ELF-1 (cell line): ENCODE data around the gene KLF12.

Source experiments
- DNase-seq: peaks from one replicate; pipeline ENCODE4 v3.0.0-alpha.2; 2016; ENCODE audit warnings: low read depth, low spot score

KLF12 gene

GRCh38 chr13:74135326-74136083 lies 1.3 kb upstream of the KLF12 start:
- peak; percentile 72 for DNase-seq

GRCh38 chr13:74134777-74135325 lies 647 bp upstream of the KLF12 start:
- peak; percentile 53 for DNase-seq

- DNase-seq, result peak; percentile 72
These were observed 475 bp downstream of the KLF12 start for GRCh38 chr13:74133657-74134201.

DNA sequence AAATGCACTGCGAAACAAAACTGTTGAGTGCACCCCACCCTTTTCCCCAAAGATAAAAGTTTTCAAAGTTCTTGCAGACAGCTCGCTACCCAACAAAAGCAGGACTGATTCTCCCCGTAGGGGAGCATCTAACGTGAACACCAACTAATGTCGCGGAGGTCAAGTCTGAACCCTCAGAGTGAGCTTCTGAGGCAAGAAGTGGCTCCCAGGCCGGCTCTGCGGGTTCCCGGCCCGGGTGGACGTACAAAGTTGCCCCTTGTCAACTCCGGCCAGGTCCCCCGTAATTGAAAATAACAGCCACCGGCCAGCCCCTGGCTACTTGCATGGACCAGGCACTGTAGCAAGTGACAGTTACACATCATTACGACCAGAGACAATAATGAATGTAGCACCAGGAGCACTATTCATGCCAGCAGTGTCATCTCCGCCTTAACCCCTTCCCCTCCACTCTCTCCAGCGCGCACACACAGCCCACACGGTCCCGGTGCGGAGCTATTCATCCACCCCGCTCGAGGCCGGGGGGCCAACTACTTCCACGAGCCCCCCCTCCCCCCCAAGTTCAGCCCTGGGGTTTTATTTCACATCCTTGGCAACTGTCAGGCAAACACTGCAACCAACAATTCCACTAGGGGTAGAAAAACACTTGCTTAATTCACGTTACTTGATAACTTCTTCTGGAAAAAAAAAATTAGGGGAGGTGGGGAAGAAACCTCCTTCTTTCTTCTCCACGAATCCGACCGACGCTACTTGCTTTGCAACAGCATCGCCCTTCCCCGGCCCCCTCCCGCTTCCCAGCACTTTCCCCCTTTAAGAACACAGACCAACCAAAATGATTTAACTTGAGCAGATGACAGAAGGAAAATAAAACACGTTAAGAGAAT lies 1.2 kb downstream of the KLF12 start:
- peak; percentile 42 for DNase-seq

- no peak for DNase-seq
These were observed 1.9 kb downstream of the KLF12 start for GRCh38 chr13:74132152-74132775.

DNA sequence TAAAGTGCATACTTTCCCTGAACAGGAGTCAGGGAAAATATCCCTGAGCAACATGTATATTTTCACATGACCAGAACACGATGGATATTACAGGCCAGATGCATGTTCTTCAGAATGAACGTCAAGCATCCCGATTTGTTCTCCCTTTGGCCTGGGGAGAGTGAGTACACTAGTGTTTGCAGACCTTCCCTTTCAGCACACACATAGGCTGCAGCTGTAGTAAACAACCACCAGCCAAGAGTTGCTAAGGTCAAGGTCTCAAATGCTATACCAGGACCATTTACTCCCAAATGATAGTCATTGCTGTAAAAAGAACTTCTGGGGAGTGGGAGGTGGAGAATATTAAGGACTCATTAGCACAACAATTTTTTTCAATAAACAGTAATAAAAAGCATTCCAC lies 3.0 kb downstream of the KLF12 start:
- no peak for DNase-seq

GRCh38 chr13:74129500-74130191 lies 4.6 kb downstream of the KLF12 start:
- DNase-seq, result no peak

- DNase-seq, result no peak
These were observed 5.9 kb downstream of the KLF12 start for GRCh38 chr13:74128156-74128767.

GRCh38 chr13:74118328-74118727 lies 15.9 kb downstream of the KLF12 start:
- no peak for DNase-seq

DNA sequence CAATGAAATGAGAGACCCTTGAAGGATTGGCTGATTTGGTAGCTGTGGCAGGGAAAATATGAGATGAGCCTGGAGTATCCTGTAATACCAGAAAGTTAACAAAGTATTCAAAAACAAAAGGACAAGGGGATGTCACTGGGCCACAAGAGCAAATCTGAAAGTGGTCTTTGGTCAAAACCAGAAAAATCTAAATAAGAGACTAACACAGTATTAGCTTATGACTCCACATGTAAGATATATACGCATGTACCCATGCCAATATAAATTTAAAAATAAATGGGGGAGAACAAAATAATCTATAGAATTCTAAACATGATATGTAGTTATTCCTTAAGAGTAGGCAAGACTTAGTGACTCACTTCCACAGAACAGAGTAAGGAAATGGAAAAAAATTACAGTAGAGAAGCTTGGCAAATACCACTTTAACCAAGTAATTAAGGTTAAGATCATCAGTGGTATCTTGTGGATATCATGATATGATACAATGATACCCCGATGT lies 16.9 kb downstream of the KLF12 start:
- no peak for DNase-seq

DNA sequence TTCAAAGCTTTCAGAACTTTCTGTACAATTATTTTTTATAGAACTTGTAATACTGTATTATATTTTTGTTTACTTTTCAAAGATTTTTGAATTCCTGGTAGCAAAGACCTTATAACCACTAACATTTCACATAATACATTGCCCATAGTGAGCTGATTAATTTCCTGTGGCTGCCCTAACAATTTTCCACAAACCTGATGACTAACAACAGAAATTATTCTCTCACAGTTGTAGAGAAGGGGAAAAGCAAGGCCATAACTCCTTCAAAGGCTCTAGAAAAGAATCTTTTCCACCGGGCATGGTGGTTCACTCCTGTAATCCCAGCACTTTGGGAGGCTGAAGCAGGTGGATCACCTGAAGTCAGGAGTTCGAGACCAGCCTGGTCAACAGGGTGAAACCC lies 19.1 kb downstream of the KLF12 start:
- no peak for DNase-seq

DNA sequence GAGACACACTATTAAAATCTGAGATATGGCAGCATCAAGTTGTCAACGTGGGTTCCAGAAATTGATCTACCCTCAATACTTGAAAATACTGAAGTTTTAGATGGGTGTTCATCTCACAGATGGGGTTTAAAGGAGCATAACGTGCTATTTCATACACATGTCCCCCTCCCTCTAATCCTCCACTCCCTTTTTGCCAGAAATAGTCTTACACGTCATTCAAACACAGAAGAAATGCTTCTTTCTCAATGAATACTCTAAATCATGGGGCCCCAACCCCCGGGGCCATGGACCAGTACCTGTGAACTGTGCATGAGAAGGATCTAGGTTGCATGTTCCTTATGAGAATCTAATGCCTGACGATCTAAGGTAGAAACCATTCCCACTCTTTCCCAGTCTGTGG lies 19.6 kb downstream of the KLF12 start:
- DNase-seq, result no peak

- DNase-seq, result no peak
These were observed 20.0 kb downstream of the KLF12 start for GRCh38 chr13:74114202-74114601.

DNA sequence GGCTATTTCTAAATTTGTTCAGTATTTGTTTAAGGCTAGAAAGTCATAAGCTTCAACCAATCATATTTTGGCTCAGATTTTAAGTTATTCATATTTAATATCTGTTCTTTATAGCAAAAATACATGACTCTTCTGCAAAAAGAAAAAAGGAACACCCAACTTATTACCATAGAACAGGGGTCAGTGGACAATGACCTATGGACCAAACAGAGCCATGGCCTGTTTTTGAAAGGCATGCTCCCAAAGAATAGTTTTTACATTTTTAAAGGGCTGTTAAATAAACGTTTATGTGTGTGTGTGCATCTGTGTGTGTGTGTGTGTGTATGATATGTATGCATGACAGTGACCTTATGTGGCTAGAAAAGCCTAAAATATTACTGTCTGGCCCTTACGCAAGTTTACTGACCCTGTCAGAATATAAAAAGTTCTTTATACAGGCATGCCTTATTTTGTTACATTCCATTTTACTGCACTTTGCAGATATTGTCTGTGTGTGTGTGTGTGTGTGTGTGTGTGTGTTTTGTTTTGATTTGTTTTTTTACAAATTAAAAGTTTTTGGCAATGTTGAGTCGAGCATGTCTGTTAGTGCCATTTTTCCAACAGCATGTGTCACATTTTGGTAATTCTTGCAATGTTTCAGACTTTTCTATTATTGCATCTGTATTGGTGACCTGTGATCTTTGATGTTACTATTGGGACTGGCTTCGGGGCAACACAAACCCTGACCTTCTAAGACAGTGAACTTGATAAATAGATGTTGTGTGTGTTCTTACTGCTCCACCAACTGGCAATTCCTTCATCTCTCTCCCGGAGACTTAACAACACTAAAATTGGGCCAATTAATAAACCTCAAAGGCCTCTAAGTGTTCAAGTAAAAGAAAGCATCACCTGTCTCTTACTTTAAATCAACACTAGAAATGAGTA lies 22.0 kb downstream of the KLF12 start:
- no peak for DNase-seq

DNA sequence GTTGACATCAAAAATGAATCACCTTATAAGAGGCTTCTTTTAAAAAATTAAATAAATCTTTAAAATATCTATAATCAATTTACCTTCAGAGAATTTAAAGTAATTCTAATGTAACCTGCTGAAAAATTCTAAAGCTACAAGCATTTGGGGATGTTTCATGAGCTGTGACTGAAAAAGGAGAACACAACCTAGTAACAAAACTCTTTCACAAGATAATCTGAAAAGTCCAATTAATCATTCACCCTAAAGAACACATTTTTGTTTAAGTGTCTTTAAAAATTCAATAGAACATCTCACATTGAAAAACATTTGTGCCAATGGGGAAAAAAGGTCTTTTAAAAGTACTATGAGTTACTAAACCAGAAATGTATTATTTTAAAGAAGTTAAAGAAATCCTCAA lies 22.8 kb downstream of the KLF12 start:
- DNase-seq, result no peak

DNA sequence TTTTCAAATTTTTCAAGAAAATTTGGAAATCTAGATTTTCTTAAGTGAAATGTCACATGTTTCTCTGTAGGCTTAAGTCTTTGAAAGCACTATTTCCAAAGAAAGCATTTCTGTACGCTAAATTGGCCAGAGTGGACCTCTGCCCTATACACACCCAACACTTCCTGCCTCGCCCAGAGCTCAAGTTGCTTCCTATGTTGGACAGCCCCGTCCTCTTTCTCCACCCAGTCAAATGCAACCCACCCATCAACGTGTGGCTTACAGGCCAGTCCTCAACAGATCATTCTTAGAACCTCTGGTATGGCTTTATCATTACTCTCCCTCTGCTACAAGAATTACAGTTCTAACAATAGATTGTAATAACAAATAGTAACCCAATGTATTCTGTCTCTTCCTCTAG lies 24.2 kb downstream of the KLF12 start:
- DNase-seq, result no peak

GRCh38 chr13:74107598-74107997 lies 26.6 kb downstream of the KLF12 start:
- no peak for DNase-seq

GRCh38 chr13:74105871-74106270 lies 28.3 kb downstream of the KLF12 start:
- no peak for DNase-seq

DNA sequence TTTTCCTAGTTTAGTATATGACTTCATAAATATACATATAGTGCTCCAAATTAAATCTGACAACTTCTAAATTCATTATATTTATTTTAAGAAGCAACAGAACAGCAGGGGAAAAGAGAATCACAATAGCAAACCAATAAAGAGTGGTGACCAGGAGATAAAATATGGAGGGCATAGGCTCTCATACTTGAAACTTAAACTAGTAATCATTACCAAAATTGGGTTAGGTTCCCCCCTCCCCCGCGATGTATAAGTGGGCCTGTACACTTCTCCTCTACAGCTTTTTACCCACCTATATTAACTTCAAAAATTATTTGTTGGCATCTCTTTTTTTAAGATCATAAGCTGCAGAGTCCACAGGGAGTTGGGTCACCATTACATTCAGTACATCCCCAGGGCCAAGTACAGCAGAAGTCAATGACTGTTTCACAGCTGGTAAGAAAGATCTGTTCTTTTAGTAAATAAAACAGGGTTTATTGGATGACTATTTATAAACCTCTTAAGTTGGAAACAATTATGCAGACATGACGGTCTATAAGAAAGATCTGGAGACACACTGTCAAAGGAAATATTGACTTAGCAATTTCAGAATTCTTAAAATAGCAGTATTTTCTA lies 29.4 kb downstream of the KLF12 start:
- no peak for DNase-seq
